Thyroid gland (tissue), 4 donors: ENCODE data around the gene SAP30BP. TPM values are rescaled to one million over a fixed set of nuclear protein-coding genes. Genes with fewer than 3 reads are reported as not detected.

ENCODE experiments used
- DNase-seq, 2 donors: peaks; one replicate each; pipeline ENCODE4 v3.0.0-alpha.2; 2019
- H3K27ac ChIP-seq, 3 donors: fragments of 200-600 bp; sonication (generic); 1 replicate in 2 of 3; 2 replicates in 1 of 3; pipeline ENCODE4 v1.5.1; 2016 to 2019; ENCODE audit warnings: mild to moderate bottlenecking in 1 of 3, moderate library complexity in 1 of 3
- H3K27me3 ChIP-seq: fragments of 200-600 bp; sonication (generic); one replicate; pipeline ENCODE4 v1.5.1; 2019
- H3K36me3 ChIP-seq, 2 donors: fragments of 200-600 bp; sonication (generic); one replicate each; pipeline ENCODE4 v1.5.1; 2016 to 2019
- H3K4me1 ChIP-seq, 2 donors: fragments of 200-600 bp; sonication (generic); one replicate each; pipeline ENCODE4 v1.5.1; 2017 to 2019
- H3K4me3 ChIP-seq, 3 donors: fragments of 200-600 bp; sonication (generic); replicated peaks in 1 of 3; 1 replicate in 2 of 3; 2 replicates in 1 of 3; pipeline ENCODE4 v1.5.1; 2016; ENCODE audit warnings: mild to moderate bottlenecking in 1 of 3
- H3K9me3 ChIP-seq: fragments of 200-600 bp; sonication (generic); one replicate; pipeline ENCODE4 v1.5.1; 2017
- POLR2A ChIP-seq, 2 donors: fragments of 450-650 bp; IDR thresholded peaks; one replicate each; pipeline ENCODE4 v1.6.1; 2017; ENCODE audit warnings: antibody characterized with exemption in 2 of 2, mild to moderate bottlenecking in 2 of 2, moderate library complexity in 1 of 2
- WGBS, 2 donors: methylation state at CpG; one replicate each; pipeline ENCODE4 v1.1.5; 2017; 5-methylcytosine and 5-hydroxymethylcytosine counted together
- intact Hi-C: fragments of 100-400 bp; cut with DNase I; formaldehyde crosslinking; loops from one replicate; pipeline ENCODE4 v1.15.1; 2023
- total RNA-seq, 4 donors: library from RNA; depleted of rRNA; stranded (reverse); fragments of >200 nt; gene quantifications; one replicate each; pipeline ENCODE4 v1.2.3, GENCODE V29; 2016
- TF ChIP-seq, protein P1 (sequence below), 6 experiments: fragments of 200-600 bp in 3 of 6; fragments of 450-650 bp in 3 of 6; sonication (generic) in 3 of 6; IDR thresholded peaks; one replicate each; pipeline ENCODE4 v1.5.1; 2016 to 2019; ENCODE audit warnings: antibody characterized with exemption in 6 of 6, mild to moderate bottlenecking in 2 of 6, inconsistent platforms in 1 of 6, moderate library complexity in 1 of 6

Gene SAP30BP
- total RNA-seq, 4 donors from 2014 or later, result 52.5 to 83.6 (median 72.7) TPM

DNA sequence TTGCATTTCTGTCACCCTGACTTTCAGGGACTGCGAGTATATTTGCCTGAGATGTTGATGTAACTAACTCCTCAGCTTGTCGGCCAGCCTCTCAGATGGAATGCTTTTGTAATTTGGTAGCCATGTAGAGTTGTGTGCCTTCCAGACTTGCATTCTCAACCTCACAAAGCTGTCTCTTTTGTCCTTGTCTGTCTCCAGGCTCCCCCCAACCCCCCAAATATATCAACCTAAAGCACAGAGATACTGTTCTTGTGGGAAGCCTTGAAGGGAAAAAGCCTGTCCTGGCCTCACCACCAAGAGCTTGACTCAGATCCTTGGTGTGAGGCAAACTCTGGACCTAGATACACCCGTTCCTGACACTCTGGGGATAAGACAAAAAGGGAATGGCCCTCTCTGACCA lies 18.4 kb downstream of the SAP30BP start:
- TF ChIP-seq POLR2A (IDR thresholded peaks at IDR 0.05), result no peak
- TF ChIP-seq, protein P1, sequence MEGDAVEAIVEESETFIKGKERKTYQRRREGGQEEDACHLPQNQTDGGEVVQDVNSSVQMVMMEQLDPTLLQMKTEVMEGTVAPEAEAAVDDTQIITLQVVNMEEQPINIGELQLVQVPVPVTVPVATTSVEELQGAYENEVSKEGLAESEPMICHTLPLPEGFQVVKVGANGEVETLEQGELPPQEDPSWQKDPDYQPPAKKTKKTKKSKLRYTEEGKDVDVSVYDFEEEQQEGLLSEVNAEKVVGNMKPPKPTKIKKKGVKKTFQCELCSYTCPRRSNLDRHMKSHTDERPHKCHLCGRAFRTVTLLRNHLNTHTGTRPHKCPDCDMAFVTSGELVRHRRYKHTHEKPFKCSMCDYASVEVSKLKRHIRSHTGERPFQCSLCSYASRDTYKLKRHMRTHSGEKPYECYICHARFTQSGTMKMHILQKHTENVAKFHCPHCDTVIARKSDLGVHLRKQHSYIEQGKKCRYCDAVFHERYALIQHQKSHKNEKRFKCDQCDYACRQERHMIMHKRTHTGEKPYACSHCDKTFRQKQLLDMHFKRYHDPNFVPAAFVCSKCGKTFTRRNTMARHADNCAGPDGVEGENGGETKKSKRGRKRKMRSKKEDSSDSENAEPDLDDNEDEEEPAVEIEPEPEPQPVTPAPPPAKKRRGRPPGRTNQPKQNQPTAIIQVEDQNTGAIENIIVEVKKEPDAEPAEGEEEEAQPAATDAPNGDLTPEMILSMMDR (IDR thresholded peaks at IDR 0.05), result no peak
- 73 to 85% methylated on average over 3 of the region's 3 CpGs for WGBS, 2 donors
- H3K27me3 ChIP-seq, result no peaks in the 10 kb centered on the region
- peaks cover 8 to 42% of the 10 kb centered on the region in 2 donors for H3K4me1 ChIP-seq
- H3K27ac ChIP-seq, result peak overlapping the region in 1 of 3 donors; percentile 28
- peaks cover 0 to under 1% of the 10 kb centered on the region in 2 donors for H3K36me3 ChIP-seq
- no peak for DNase-seq
- intact Hi-C loops, result no loop called here
- H3K4me3 ChIP-seq, result no peak overlapping the region
- no peaks in the 10 kb centered on the region for H3K9me3 ChIP-seq

DNA sequence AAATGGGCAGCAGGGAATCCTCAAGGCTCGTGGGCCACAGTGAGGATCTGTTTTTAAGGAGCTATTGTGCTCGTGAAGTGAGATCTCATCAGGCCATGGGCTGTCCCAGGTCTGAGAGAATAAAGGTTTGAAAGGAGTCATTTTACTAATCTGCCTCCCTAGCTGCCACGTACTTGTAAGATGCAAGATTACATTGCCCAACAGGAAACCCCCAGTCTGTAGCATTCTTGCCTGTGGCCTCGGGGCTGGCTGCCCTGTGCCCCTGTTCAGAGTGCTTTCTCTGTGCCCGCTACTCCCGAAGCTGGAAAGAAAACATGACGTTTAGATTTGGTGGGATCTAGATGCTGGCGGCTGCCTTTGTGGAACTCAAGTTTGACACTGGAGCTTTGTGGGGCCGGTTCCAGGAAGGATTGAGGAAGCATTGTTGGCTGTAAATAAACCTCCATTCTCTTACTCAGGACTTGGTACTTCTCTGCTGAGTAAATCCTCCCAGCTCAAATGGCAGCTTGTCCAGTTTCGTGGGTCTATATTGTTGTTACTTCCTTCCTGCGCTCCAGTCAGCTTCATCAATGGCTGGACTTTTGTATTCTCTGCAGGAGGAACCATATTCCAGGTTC lies 21.2 kb downstream of the SAP30BP start:
- Histone ChIP-seq H3K9me3 (no peaks in the 10 kb centered on the region), H3K36me3 (no peaks in the 10 kb centered on the region), H3K4me3 (no peak overlapping the region), H3K27ac (peak overlapping the region in 1 of 3 donors; percentile 42), H3K4me1 (peaks cover 11 to 47% of the 10 kb centered on the region in 2 donors), H3K27me3 (no peaks in the 10 kb centered on the region)
- no peak for DNase-seq
- no peak for TF ChIP-seq POLR2A (IDR thresholded peaks at IDR 0.05)
- TF ChIP-seq, protein P1 (IDR thresholded peaks at IDR 0.05), result no peak
- WGBS, 2 donors, result 69 to 71% methylated on average over 11 of the region's 11 CpGs
- intact Hi-C loops, result no loop called here

DNA sequence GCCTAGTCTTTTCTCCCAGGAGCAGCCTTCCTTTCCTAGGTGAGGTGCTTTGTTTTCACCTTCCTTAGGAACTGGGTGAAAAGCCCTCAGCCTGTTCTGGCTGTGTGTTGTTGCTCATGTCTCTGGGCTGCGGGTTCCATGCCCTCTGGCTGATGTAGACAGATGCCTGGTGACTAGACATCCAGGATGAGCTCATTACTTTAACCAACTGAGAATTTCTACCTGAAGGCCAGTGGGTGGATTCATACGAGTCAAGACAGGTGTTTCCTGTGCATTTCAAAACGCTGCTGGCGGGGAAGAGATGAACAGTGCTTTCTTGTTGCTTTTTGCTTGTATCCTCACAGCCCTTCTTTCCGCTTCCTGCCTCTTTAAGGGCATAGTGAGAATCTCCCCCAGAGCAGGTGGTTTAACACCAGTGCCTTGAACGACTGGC lies 22.3 kb downstream of the SAP30BP start:
- H3K27ac ChIP-seq, result peak overlapping the region in 1 of 3 donors; percentile 15
- peaks cover 13 to 53% of the 10 kb centered on the region in 2 donors for H3K4me1 ChIP-seq

DNA sequence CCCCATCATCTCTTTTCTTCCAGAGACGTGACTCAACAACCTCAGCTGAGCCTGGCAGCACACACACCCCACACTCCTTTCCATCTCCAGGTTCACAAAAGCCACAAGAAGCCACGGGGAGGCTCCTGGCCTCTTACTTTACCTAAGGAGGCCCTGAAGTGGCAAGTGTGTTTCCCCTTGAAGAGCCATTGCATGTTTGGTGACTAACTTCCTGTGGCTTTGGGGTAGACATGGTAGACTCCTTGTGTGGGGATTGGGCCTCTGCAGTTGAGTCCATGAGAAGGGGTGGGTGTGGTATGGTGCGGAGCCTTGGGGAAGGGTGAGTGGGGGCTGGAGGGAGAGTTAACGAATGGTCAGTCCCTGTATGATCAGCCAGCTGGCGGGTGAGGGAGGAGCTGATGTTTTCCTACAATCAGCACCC lies 24.2 kb downstream of the SAP30BP start:
- TF ChIP-seq, protein P1 (IDR thresholded peaks at IDR 0.05), result no peak
- no peak for TF ChIP-seq POLR2A (IDR thresholded peaks at IDR 0.05)
- H3K27me3 ChIP-seq, result no peaks in the 10 kb centered on the region
- no peak overlapping the region for H3K4me3 ChIP-seq
- WGBS, 2 donors, result 84 to 89% methylated on average over 5 of the region's 5 CpGs
- H3K9me3 ChIP-seq, result no peaks in the 10 kb centered on the region
- no peak for DNase-seq
- no peaks in the 10 kb centered on the region for H3K36me3 ChIP-seq
- H3K4me1 ChIP-seq, result peaks cover 13 to 33% of the 10 kb centered on the region in 2 donors
- intact Hi-C loops, result no loop called here
- H3K27ac ChIP-seq, result no peak overlapping the region

More for the DNA sequence above, 22.3 kb downstream of the SAP30BP start:
- Histone ChIP-seq H3K4me3 (no peak overlapping the region), H3K27me3 (no peaks in the 10 kb centered on the region), H3K9me3 (no peaks in the 10 kb centered on the region), H3K36me3 (no peaks in the 10 kb centered on the region)
- intact Hi-C loops, result no loop called here
- TF ChIP-seq, protein P1 (IDR thresholded peaks at IDR 0.05), result no peak
- no peak for TF ChIP-seq POLR2A (IDR thresholded peaks at IDR 0.05)
- 50 to 53% methylated on average over 6 of the region's 6 CpGs for WGBS, 2 donors
- DNase-seq, result peak; percentile 39 to 46

DNA sequence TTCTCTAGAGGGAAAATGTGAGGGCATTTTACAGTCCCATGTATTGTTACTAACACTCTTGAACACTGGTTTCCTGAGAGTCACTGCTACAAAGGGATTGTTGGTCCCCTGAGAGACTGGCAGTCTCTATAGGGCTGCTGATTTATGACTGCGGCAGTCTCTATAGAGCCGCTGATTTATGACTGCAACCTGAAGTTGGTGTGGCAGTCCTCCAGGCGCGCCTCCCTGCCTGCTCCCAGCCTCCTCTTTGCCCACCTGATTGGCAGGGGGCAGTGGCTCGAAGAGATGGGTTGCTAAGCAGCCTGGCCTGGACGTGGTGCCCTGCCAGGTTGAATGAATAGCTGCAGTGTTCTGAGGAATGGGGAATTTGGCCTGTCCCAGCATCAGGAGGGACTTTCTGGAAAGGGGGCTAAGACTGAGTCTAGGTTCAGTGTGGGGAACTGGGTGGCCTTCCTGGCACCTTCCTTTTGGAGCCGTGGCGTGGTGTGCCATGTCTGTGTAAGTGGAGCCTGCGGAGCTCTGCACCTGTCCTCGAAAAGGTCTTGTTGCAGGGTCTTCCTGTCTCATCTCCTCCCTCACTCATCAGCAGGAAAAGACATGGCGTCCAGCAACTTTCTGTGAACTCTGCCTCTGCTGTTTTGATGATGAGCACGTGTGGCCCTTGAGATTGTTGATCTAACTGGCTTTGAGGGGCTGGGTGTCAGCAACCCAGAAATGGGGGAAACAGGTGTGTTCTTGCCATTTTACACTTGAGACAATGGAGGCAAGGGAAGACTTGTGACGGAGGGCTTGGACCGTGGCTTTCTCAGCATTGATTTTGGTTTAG lies 24.9 kb downstream of the SAP30BP start:
- Histone ChIP-seq H3K4me1 (peaks cover 13 to 35% of the 10 kb centered on the region in 2 donors), H3K4me3 (no peak overlapping the region), H3K9me3 (no peaks in the 10 kb centered on the region), H3K36me3 (no peaks in the 10 kb centered on the region), H3K27me3 (no peaks in the 10 kb centered on the region), H3K27ac (no peak overlapping the region)
- 74 to 82% methylated on average over 13 to 14 of the region's 14 CpGs for WGBS, 2 donors
- intact Hi-C loops, result no loop called here
- no peak for DNase-seq
- no peak for TF ChIP-seq POLR2A (IDR thresholded peaks at IDR 0.05)
- TF ChIP-seq, protein P1 (IDR thresholded peaks at IDR 0.05), result no peak
